H1 (cell line): Measurements from ENCODE around the gene C1D.
"Not testable (repeated sequence)": the region's sequence is repeated elsewhere in the genome, so short reads cannot be mapped to it uniquely, and the experiment has no call there.

Source experiments
- CREB1 ChIP-seq: IDR thresholded peaks from 2 replicates; pipeline ENCODE4 v1.6.1; 2012; ENCODE audit warnings: inconsistent platforms
- CTCF ChIP-seq, 3 experiments: IDR thresholded peaks; 1 replicate in 2 of 3; 2 replicates in 1 of 3; pipeline versions ENCODE4 v1.5.1 to v1.6.1; 2011; ENCODE audit warnings: low read length in 3 of 3, mild to moderate bottlenecking in 3 of 3, inconsistent platforms in 2 of 3, low read depth in 1 of 3, moderate library complexity in 1 of 3; ENCODE audit not compliant: insufficient read depth in 1 of 3; ENCODE audit errors: control extremely low read depth in 1 of 3
- EZH2 ChIP-seq: fragments of 200-600 bp; sonication (generic); IDR thresholded peaks from 2 replicates; pipeline ENCODE4 v1.7.1; 2012; ENCODE audit warnings: low read depth, mild to moderate bottlenecking, moderate library complexity, low read length, inconsistent platforms; ENCODE audit not compliant: severe bottlenecking
- HDAC6 ChIP-seq: IDR thresholded peaks from one replicate; pipeline ENCODE4 v1.7.1; 2012; ENCODE audit warnings: low read depth, mild to moderate bottlenecking, inconsistent platforms, low read length, moderate library complexity
- ZNF274 ChIP-seq: IDR thresholded peaks from 2 replicates; pipeline ENCODE4 v1.7.0; 2012; ENCODE audit warnings: low read length, borderline replicate concordance; ENCODE audit errors: extremely low read depth

- not testable (repeated sequence) for TF ChIP-seq CTCF (IDR thresholded peaks at IDR 0.05; ENCODE audit: control extremely low read depth in 1 of 3, insufficient read depth in 1 of 3, low read depth in 1 of 3, low read length in 3 of 3); HDAC6; ZNF274; CREB1; EZH2
These were observed 1.2 kb upstream of the C1D start for GRCh38 chr2:68063797-68064646.
